Measurements from ENCODE around the gene MTHFD1L. TPM values are rescaled to one million over a fixed set of nuclear protein-coding genes. Genes with fewer than 3 reads are reported as not detected.

The MTHFD1L gene
- total RNA-seq, 3 donors from 2014 or later = 3.5 to 15.1 (median 11.0) TPM

- DNase-seq (ENCODE audit: low spot score in 2 of 2) = no peak
- intact Hi-C loops (cut with DNase I; ENCODE audit: low total_unique reads) = no loop called here
- H3K4me1 ChIP-seq = no peaks in the 10 kb centered on the region
- no peak overlapping the region for H3K27ac ChIP-seq
- H3K27me3 ChIP-seq = no peaks in the 10 kb centered on the region
- H3K36me3 ChIP-seq = no peaks in the 10 kb centered on the region
- TF ChIP-seq, protein P1, sequence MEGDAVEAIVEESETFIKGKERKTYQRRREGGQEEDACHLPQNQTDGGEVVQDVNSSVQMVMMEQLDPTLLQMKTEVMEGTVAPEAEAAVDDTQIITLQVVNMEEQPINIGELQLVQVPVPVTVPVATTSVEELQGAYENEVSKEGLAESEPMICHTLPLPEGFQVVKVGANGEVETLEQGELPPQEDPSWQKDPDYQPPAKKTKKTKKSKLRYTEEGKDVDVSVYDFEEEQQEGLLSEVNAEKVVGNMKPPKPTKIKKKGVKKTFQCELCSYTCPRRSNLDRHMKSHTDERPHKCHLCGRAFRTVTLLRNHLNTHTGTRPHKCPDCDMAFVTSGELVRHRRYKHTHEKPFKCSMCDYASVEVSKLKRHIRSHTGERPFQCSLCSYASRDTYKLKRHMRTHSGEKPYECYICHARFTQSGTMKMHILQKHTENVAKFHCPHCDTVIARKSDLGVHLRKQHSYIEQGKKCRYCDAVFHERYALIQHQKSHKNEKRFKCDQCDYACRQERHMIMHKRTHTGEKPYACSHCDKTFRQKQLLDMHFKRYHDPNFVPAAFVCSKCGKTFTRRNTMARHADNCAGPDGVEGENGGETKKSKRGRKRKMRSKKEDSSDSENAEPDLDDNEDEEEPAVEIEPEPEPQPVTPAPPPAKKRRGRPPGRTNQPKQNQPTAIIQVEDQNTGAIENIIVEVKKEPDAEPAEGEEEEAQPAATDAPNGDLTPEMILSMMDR (IDR thresholded peaks at IDR 0.05) = no peak
- TF ChIP-seq POLR2A (IDR thresholded peaks at IDR 0.05) (no peak), POLR2AphosphoS5 (IDR thresholded peaks at IDR 0.05) (no peak)
- no peaks in the 10 kb centered on the region for H3K9me3 ChIP-seq
- H3K4me3 ChIP-seq = no peak overlapping the region
Observed at GRCh38 chr6:150907383-150907782, 41.9 kb downstream of the MTHFD1L start.

GRCh38 chr6:150908901-150909300 lies 43.4 kb downstream of the MTHFD1L start:
- no peak for DNase-seq (ENCODE audit: low spot score in 2 of 2)
- Histone ChIP-seq H3K4me3 (no peak overlapping the region), H3K9me3 (no peaks in the 10 kb centered on the region), H3K27ac (no peak overlapping the region), H3K27me3 (no peaks in the 10 kb centered on the region), H3K36me3 (no peaks in the 10 kb centered on the region), H3K4me1 (no peaks in the 10 kb centered on the region)
- intact Hi-C loops (cut with DNase I; ENCODE audit: low total_unique reads) = no loop called here
- TF ChIP-seq POLR2AphosphoS5 (IDR thresholded peaks at IDR 0.05) (no peak), POLR2A (IDR thresholded peaks at IDR 0.05) (no peak)
- TF ChIP-seq, protein P1 (IDR thresholded peaks at IDR 0.05) = no peak

DNA sequence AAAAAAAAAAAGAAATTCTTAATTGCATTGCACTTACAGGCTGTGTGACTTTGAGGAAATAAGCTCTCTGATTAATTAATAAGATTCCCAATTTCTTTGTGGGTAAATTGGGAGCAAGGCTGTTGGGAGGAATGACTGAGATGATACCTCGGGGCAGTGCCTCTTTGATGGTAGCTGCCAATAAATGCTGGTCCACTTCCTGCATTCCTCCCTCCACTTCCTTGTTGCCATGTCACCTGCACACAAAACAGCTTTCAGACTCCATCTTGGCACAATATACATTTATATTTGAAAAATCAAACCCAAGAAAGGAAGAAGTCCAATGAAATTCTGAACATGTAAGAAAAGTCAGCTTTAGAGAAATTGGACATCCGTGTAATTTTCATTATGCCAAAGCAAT lies 45.1 kb downstream of the MTHFD1L start:
- Histone ChIP-seq H3K9me3 (no peaks in the 10 kb centered on the region), H3K27ac (no peak overlapping the region), H3K4me1 (no peaks in the 10 kb centered on the region), H3K36me3 (no peaks in the 10 kb centered on the region), H3K4me3 (no peak overlapping the region), H3K27me3 (no peaks in the 10 kb centered on the region)
- intact Hi-C loops (cut with DNase I; ENCODE audit: low total_unique reads) = no loop called here
- no peak for DNase-seq (ENCODE audit: low spot score in 2 of 2)
- TF ChIP-seq POLR2AphosphoS5 (IDR thresholded peaks at IDR 0.05) (no peak), POLR2A (IDR thresholded peaks at IDR 0.05) (no peak)
- TF ChIP-seq, protein P1 (IDR thresholded peaks at IDR 0.05) = no peak

GRCh38 chr6:150914372-150914771 lies 48.9 kb downstream of the MTHFD1L start:
- intact Hi-C loops (cut with DNase I; ENCODE audit: low total_unique reads) = no loop called here

GRCh38 chr6:150915131-150915879 lies 49.8 kb downstream of the MTHFD1L start:
- Histone ChIP-seq H3K4me1 (no peaks in the 10 kb centered on the region), H3K4me3 (no peak overlapping the region), H3K9me3 (no peaks in the 10 kb centered on the region), H3K36me3 (no peaks in the 10 kb centered on the region), H3K27me3 (no peaks in the 10 kb centered on the region), H3K27ac (peak overlapping the region in 1 of 2 donors; percentile 38)
- TF ChIP-seq POLR2A (IDR thresholded peaks at IDR 0.05) (no peak), POLR2AphosphoS5 (IDR thresholded peaks at IDR 0.05) (no peak)
- TF ChIP-seq, protein P1 (IDR thresholded peaks at IDR 0.05) = no peak
- no peak for DNase-seq (ENCODE audit: low spot score in 2 of 2)
- intact Hi-C loops (cut with DNase I; ENCODE audit: low total_unique reads) = no loop called here

More at GRCh38 chr6:150914372-150914771, 48.9 kb downstream of the MTHFD1L start:
- no peaks in the 10 kb centered on the region for H3K36me3 ChIP-seq
- no peak for DNase-seq (ENCODE audit: low spot score in 2 of 2)
- no peaks in the 10 kb centered on the region for H3K9me3 ChIP-seq
- H3K27me3 ChIP-seq = no peaks in the 10 kb centered on the region
- TF ChIP-seq POLR2A (IDR thresholded peaks at IDR 0.05) = no peak
- TF ChIP-seq, protein P1 (IDR thresholded peaks at IDR 0.05) = no peak
- TF ChIP-seq POLR2AphosphoS5 (IDR thresholded peaks at IDR 0.05) = no peak
- no peak overlapping the region for H3K27ac ChIP-seq
- no peaks in the 10 kb centered on the region for H3K4me1 ChIP-seq
- H3K4me3 ChIP-seq = no peak overlapping the region
